Measurements from ENCODE around the gene TMEM79.

GRCh38 chr1:156308078-156308477 is 24.0 kb downstream of the TMEM79 start:
- no peak for TF ChIP-seq CTCF (conservative IDR thresholded peaks at IDR 0.05; ENCODE audit: low read depth in 2 of 2)
- no peak for TF ChIP-seq EZH2phosphoT487 (IDR thresholded peaks at IDR 0.05; ENCODE audit: unreplicated experiment)
- TF ChIP-seq POLR2AphosphoS5 (IDR thresholded peaks at IDR 0.05; ENCODE audit: low read depth) = no peak
- TF ChIP-seq EZH2 (IDR thresholded peaks at IDR 0.05; ENCODE audit: low read depth, unreplicated experiment) = no peak

All from GM23338 (cell line).